D341Med (cell line): ENCODE measurements around the gene ZNF775.
A peak's percentile ranks its signal among the peaks of the same experiment; 100 is the strongest.

Experiments
- DNase-seq: peaks from one replicate; pipeline ENCODE4 v3.0.0; 2012; ENCODE audit warnings: low spot score

The ZNF775 gene

DNA sequence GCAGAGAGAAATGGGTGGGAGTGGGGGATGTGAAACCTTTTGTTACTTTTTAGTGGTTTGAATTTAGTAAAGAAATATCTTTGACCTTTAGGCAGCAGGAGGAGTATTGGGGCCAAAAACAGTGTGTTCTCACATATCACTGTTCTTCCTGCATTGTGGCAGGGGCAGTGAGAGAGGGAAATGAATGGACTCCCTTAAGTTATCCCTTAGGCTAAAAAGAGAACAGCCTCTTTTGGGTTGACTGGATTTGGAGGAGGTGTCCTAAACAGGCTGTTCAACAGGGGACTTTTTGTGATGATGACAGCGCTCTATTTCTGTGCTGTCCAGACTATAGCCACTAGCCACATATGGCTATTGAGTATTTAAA lies 22.3 kb downstream of the ZNF775 start:
- DNase-seq = peak; percentile 1

DNA sequence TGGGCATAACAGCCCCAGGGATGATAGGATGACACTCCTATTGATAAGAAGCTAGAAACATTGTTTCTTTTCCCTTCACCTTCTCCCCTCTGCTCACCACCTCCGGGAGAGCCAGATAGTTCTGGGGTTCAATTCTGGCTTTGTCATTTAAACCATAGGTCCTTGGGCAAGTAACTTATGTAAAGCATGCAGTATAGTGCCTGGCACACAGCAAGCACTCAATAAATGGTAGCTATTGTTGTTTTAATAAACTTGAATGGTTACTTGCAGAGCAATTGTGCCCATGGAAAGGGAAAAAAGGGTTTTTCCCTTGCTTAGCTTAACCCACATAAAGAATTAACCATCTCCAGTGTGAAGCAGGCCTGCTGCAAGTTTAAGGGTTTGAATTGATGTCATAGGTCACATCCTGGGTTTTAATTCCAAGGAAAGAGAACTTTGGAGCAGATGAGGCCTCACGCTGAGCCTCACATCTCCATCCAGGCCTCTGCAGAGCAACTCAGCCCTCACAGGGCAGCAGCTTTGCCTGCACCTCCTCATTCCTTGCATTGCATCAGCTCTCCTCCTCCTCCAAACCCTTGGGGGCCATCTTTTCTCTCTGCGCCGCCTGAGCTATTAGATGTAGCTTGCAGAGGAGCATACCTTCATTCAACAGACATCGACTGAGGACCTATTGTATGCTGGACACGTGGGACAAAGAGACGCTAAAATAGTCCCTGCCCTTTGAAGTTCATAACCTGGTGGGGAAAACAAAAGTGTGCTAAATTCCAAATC lies 22.9 kb downstream of the ZNF775 start:
- peak; percentile 14 for DNase-seq

DNA sequence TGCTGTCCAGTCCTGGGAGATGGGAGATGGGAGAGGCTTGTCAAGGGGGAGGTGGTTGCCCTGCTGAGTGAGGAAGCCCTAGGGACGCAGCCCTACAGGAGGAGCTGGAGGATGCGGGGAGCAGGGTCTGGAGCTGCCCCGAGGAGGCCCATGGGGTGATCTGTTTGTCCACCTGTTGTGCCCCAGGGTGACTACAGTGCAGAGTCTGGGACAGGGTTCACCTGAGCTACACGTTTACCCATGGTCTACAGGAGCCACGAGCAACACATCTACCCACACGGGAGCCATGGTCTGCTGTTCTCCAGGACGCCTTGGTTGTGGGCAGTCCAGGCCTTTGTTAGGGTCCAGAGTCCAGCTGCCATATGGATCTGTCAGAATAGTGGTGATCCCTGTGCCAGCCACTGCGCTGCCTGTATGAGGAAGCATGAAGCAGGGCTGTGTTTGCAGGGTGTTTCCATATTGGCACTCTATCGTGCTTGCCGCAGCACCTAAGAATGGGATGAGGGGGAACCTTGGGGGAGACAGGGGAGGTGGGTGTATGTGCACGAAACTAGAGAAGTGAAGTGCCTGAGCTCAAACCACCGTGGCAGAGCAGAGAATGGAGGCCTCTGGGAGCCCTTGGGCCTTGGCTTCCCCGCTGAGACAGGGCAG lies 23.7 kb downstream of the ZNF775 start:
- peak; percentile 16 for DNase-seq

DNA sequence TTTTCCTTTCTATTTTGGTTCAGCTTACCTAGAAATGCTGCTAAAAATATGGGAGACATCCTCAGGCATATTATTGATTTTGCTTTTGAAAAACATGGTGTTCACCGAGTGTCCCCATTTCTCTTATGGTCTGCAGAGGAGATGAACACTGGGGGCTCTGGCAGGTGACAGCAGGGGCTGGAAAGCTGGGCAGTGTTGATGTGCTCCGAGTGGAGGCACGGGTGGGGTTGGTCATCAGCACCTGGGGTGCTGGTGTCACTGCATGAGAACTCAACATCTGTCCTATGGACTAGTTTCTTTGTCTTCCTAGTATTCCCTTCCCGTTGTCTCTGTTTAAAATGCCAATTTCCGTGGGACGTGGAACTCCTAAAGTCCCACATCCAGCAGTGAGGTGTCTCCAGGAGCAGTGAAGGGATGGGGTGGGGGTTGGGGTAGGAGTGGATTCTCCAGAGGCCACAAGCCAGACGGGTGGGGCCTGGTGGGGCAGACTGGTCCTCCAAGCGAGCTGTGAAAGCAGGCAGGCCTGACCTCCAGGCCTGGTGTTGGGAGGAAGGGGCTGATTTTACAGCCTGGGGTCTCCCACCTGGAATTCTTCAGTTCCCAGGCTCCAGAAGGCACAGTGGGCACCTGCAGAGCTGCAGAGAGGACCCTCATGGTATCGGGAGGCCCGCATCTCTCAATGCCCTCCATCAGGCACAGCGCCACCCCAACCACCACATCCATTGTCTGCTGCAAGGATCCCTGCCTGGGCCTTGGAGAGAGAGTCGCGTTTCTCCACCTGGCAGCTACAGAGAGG lies 24.4 kb downstream of the ZNF775 start:
- peak; percentile 20 for DNase-seq

DNA sequence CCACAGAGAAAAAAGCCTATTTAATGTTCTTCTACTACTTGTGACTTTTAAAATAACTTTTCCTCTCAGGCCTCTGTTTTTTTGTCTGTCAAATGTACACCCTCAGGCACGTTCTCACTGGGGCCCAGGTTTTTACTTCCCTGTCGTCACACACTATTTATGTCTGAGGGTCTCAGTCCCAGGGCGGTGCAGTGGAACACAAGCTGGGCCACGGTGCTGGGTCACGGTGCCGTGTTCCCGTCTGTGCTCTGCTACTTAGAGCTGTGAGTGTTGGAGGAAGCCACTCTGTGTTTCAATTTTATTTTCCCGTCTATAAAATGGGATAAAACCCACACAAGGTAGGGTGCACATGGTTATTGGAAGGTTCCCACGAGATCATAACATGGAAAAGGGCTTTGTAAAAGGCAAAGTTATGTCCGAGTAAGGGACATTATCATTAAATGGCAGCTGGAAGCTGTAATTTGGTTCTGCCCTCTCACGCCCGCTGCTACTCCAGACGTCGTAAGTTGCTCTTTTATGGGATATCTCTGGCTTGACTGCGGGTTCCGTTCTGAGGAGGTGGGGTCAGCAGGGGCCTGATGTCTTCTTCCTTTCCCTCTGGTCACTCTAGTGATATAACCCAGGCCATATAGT lies 25.2 kb downstream of the ZNF775 start:
- no peak for DNase-seq

DNA sequence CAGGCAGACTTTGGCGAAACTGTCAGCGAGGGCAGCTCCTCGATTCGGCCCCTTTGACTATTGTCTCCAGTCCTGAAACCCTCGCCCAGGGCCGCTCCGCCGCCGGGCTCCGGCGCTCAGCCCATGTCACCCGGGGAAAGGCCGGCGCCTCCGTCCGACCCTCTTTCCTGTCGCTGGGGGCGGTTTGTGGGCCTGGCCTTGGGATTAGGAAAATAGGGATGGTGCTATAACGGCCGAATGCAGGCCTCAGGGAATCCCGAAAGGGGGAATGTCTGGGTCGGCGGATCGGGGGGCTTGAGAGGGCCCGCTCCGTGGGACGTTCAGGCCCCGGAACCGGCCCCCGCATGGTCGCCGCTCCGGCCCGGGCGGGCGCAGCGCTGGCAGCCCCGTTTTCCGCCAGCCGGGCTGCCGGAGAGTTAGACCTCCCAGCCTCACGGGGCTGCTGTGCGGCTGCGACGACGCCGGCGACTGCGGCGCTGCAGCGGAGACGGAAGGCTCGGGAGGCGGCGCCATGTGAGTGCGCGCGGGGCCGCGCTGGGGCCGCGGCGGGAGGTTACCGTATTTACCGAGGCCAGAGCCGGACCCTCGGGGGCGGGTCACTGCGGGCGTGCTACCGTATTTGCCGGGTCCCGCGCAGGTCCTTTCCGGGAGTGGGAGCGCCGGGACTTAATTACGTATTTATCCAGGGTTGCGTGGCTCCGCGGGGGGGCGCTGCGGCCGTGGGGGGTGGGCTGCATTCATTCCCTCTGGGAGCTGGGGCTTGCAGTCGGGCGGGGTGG lies 25.9 kb downstream of the ZNF775 start:
- DNase-seq = peak; percentile 95

DNA sequence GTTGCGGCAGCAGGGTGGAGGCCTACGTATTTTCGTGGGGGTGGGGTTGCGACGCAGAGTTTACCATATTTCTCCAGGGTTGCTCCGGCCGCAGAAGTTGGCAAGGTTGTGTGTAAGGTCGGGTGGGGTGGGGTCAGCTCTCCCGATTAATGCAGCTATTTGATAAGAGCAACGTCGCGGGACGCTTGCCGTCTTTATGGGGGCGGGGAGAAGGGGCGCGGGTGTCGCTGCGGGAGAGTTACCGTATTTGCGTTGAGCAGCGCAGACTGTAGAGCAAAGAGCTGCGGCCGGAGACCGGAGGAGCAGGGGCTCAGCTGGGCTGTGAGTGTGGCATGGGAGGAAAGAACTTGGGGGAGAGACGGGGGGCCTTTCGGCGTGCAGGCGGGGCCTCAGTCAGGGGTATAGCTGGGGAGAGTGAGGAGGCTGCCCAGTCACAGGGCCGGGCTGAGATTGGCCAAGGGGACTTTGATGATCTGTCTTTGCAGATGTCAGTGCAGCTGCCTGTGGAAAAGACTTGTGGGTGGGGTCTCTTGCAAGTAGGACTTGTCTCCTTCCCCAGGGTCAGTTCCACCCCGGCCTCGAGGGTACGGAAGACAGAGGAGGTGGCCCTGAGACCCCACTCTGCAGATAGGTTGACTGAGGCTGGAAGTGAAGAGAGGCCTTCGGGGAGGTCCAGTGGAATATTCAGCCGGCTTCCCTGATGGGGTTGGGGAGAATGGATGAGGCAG lies 26.6 kb downstream of the ZNF775 start:
- DNase-seq = peak; percentile 72

DNA sequence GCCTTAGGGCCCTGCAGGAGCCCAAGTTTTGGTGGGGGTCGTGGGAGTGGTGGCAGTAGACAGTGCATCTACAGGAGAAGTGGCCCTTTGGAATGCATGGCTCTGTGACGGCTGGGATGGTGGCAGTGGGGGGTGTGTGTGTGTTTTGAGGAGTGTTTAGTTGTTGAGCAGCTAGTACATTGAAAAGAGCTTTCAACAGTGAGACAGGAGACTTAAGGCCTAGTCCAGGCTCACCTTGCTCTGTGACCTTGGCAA lies 27.1 kb downstream of the ZNF775 start:
- no peak for DNase-seq

DNA sequence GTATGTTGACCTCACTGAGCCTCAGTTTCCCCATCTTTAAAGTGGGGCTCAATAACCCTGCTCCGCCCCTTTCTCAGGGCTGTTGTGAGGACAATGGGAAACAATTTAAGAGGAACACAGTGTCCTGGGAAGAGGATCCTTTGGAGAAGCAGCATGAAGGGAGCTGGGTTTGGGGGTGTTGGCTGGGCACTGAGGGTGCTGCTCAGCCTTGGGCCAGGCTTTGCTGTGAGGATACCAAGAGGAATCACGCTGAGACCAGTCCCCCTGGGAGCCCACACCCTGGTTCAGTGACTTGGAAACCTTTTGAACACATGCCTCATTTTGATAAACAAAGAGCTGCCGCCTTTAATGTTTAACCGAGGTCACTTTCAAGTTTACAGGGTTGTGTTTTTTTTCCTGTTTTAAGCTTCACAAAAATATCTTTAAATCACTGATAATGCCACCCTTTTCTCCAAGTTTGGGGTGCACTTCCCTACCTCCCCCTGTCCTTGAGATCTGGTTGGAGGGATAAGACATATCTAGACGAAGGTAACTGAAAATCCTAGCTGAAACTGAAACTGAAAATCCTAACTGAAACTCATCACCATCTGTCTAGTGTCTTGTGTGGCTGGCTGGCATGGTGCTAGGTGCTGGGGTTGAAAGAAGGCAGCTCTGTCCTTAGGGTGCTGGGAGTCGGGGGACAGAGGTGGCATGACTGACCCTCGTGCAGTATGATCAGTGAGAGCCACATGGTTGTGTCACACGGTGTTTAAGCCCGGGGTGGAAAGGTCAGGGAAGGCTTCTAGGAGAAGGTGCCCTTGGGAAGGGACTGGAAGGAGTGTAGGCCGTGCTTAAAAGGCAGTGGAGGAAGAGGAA lies 27.7 kb downstream of the ZNF775 start:
- peak; percentile 31 for DNase-seq

DNA sequence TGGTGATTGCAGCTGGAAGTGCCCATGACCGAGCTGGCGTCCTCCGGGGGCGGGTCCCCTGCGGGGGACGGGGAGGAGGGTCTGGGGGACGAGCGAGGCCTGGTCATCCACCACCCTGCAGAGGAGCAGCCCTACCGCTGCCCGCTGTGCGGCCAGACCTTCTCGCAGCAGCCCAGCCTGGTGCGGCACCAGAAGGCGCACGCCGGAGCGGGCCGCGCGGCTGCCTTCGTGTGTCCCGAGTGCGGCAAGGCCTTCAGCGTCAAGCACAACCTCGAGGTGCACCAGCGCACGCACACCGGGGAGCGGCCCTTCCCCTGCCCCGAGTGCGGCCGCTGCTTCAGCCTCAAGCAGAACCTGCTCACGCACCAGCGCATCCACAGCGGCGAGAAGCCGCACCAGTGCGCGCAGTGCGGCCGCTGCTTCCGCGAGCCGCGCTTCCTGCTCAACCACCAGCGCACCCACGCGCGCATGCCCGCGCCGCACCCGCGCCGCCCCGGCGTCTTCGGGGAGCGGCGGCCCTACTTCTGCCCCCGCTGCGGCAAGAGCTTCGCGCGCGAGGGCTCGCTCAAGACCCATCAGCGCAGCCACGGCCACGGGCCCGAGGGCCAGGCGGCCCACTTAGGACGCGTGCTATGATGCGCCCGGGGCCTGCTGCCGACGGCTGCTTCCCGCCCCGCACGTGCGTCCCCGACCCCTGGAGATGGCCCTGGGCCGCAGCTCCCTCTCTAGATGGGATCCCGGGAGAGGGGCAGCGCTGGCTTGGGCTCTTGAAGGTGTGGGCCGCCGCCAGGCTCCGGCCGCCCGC lies 28.7 kb downstream of the ZNF775 start:
- peak; percentile 34 for DNase-seq

DNA sequence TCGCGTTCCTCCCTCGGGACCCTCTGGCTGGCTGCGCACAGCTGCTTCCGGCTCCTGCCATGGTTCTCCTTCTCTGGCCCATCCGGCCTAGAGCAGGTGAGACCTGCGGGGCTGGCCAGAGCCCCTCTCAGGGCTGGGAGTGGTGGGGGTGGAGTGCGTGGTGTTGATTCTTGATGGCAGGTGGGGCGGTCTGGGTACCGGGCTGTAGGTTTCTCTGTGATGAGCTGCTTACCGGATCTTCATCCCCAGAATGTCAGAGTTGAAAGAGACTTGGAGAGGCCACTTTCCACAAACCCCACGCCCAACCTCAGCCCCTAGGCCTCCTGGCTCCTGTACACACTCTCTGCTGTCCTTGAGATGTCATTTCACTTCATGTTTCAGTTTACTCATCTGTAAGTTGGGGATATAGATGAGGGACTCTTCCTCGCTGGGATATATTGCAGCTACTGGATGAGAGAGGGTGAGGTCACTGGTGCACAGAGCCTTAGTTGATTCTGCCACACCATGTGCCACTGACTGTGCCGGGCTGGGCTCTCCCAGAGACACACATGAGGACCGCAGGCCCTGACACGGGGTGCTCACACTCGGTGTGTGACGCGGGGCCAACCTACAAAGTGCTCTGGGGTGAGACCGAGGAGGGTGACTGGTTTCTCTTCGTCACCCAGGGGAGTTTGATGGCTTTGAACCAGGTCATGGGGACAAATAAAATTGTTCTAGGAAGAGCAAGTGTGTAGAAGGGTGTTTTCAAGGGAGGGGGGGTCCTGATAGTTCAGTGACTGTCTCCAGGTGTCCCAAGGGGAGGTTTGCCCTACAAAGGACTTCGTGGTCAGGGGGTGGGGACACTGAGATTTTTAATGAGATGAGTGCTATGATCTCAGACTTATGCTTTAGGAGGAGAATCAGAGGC lies 29.5 kb downstream of the ZNF775 start:
- DNase-seq = peak; percentile 14

DNA sequence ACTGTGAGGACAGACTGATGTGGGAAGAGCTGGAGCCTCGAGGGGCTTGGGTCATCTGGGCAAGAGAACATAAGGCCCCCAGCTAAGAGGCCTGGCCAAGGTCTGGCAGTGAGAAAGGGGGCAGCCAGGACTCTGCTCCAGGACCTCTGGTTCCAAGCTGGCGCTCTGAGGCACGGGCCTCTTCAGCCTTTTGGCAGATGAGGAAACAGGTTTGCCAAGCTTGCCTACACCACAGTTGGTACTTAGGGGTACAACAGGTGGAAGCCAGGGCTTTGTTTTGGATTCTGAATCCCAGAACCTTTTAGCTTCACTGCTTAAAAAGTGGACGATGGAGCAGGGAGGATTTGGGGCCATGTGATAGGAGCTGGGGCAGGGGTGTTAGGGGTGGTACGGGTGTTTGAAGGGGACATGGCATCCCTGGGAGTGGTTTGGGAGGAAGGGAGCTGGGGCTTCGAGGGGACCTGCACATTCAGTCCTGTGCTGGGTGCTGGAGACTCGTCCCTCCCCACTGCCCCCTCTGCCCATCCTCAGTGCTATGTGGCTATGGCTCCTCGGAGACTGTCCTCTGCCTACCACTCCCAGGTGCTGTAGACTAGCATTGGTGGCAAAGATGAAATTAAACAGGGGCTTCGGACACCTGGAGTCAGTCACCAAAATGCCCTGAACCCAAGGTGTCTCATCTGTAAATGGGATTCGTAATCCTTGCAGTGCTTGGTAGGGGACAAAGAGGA lies 30.3 kb downstream of the ZNF775 start:
- peak; percentile 12 for DNase-seq

DNA sequence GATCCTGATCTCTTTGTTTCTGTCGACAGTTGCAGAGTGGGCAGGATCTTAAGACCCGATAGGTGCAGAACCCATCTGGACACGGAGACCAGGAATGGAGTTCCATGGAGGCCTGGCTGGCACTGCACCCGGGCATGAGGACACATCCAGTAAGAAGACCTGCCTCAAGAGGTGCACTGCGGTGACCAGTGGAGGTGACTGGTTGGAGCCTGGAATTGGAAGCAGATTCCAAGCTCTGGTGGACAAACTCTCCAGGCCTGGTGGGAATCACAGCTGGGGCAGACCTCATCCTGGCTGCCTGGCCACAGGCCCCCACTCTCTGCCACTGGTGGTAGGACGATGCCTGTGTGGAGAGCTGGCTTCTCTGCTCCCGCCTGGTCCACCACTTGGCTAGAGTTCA lies 31.0 kb downstream of the ZNF775 start:
- DNase-seq = peak; percentile 9

DNA sequence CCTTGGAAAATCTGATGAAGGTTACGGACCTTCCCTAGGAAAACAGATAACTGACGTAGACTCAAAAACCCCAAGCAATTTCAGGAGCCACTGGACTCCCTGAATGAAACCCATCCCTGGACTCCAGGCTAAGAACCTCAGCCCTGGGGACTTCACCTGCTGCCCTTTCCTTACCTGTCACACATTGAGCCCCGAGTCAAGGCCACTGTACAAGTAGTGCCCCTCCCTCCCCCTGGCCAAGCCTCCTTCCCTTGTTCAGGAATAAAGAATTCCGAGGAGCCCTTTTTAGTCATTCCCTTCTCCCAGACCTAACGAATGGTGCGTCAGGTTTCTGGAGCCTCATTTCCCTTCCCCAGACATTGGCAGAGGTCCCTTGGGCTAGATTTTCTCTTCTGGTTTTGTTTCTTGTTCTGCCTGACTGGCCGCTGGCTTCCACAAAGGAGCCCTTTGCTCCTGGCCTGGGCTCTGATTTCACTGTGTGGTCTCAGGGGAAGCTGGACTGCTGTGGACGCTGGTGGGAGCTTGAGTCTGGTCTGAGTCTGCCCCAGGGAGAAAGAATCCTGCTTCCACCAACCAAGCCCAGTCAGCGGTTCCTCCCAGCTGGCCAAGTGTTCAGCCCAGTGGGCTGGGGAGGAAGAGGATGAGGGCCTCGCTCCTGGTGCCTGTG lies 31.7 kb downstream of the ZNF775 start:
- peak; percentile 10 for DNase-seq

DNA sequence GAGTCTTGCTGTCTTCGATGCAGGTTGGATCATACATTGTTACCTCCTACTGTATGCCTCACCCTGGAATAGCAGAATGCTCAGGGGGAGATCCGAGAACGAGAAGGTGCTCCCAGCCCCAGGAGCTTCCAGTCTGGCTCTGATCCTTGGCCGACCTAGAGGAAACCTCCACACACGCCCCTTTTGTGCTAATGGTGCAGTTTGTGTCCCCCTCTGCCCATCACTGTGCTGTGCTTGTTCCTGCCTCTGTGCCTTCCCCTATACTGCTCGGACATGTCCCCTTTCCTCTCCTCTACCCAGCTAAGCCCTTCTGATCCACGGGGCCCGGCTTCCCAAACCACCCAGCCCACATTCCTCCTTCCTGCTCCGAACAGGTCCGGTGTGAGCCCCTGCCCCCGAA lies 32.5 kb downstream of the ZNF775 start:
- DNase-seq = peak; percentile 10

DNA sequence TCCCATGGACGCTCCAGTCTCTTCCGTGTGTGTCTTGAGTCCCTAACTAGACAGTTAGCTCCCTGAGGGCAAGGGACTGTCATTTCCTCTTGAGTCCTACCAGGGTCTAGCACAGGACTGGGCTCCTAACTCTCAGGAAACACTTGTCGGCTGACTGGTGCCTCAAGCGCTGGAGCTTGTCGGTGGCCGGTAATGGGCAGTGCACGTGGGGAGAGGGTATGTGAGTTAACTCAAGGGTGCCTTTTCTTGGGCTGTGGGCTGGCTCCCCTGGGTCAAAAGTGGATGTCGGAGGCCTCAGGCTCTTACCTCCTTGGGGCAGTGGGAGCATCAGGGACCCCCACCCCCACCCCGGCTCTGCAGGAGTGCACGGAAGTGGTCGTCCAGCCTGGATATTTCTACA lies 32.9 kb downstream of the ZNF775 start:
- DNase-seq = peak; percentile 12
